GM21447 (cell line): ENCODE measurements around the gene AIP.
"Not testable (repeated sequence)": the region's sequence is repeated elsewhere in the genome, so short reads cannot be mapped to it uniquely, and the experiment has no call there.

ENCODE experiments used
- ATAC-seq: cut with Tn5 transposase; IDR thresholded peaks from one replicate; pipeline ENCODE4 v1.9.1; 2021; ENCODE audit not compliant: unreplicated experiment

AIP gene

DNA sequence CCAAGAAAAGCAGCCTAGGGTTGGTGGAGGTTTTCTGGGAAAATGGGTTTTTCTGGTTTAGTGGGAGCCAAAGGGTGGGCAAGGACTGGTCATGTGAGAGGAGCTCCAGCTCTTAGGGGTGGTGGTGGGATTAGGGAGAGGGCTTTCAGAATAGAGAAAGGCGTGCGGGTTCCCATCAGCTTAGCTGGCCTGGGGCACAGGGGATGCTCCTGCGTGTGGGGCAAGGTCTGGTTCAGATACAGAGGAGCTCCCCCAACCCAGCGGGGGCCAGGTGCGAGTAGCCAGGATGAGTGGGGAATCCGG is 14.4 kb upstream of the AIP start:
- peak; percentile 1 for ATAC-seq

DNA sequence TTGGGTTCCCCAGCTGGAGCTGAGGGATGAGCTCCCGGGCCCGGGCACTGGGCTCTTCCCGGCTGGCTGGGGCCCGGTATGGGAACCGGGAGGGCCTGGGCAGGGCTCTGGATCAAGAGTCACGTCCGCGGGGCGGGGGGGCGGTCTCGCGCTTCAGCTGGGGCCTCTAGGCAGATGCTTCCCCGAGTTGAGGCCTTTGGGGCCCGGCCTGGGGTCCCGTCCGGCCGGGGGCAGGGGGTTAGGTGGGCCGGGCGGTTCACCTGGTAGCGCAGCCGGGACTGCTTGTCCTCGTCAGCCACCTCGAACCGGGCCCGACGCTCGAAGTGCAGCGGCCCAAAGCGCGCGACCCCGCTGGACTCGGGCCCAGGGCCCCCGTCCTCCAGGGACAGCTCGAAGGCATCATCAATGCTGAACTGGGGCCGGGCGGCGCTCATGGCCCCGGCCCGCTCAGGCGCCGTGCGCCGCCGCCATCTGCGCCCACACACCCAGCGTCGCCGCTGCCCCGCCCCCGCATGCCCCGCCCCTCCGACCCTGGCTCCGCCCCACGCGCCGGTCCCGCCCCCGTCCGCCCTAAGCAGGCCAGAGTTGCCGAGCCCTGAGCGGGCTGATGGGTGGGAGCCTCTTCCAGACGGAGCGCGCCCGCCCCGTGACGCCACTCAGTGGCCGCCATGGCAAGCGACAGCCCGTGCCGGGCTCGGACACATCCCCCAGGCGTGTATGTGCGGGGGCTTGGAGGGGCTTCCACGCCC is 13.9 kb upstream of the AIP start, which contains the start of gene TMEM134:
TSS of gene TMEM134 (minus strand) at position 493 of the 749 bp plus-strand sequence. CDS start at position 434, 59 bp downstream.
- peak; percentile 47 for ATAC-seq

DNA sequence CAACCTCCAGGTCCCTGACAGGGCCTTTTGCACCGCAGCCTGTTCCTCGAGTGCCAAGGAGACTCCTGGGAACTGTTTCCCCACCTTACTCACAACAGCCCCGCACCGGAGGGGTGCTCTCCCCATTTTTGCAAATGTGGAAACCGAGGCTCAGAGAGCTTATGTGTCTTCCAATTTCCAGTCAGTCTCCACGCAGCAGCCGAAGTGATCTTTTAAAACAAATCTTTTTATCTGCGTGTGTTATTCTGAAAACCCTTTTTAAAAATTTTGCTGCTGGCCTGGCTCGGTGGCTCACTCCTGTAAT is 13.4 kb upstream of the AIP start:
- no peak for ATAC-seq

DNA sequence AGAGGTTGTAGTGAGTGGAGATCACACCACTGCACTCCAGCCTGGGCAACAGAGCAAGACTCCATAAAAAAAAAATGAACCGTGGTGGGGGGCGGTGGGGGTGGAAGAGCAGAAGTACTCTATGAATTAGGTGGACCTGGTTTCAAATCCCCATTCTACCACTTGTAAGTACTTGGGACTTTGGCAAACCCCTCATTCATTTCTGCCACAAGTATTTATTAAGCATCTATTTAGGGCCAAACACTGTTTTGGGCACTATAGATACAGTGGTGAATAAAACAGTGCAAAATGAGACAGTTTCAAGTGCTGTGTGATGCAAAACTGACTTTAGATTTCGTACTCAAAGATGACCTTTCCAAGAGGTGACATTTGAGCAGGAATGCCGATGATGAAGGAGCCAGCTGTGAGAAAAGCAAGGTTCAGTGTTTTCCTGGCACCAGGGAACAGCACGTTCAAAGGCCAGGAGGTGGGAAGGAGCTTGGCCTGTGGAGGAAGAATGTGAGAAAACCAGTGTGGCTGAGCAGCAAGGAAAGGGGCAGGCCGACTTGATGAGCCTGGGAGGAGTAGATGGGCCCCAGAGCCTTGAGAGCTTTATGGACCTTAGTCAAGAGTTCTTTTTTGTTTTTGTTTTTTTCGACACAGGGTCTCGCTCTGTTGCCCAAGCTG is 12.4 kb upstream of the AIP start:
- ATAC-seq = no peak

DNA sequence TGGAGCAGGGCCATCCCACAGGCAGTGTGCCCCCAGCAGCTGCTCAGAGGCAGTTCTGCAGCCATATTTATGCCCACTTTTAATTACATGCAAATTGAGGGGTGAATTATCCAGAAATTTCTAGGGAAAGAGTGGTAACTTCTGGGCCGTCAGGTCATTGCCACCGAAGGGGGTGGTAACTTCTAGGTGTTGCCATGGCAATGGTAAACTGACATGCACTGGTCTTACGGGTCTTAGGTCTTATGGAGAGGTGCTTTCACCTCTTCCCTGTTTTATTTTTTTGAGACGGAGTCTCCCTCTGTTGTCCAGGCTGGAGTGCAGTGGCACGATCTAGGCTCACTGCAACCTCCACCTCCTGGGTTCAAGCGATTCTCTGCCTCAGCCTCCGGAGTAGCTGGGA is 9.9 kb upstream of the AIP start:
- ATAC-seq = no peak

DNA sequence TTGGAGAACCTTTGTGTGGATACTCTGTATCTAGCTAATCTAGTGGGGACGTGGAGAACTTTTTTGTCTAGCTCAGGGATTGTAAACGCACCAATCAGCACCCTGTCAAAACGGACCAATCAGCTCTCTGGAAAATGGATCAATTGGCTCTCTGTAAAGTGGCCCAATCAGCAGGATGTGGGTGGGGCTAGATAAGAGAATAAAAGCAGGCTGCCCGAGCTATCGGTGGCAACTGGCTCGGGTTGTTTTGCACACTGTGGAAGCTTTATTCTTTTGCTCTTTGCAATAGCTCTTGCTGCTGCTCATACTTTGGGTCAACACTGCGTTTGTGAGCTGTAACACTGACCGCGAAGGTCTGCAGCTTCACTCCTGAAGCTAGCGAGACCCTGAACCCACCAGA is 6.1 kb upstream of the AIP start:
- not testable (repeated sequence) for ATAC-seq

DNA sequence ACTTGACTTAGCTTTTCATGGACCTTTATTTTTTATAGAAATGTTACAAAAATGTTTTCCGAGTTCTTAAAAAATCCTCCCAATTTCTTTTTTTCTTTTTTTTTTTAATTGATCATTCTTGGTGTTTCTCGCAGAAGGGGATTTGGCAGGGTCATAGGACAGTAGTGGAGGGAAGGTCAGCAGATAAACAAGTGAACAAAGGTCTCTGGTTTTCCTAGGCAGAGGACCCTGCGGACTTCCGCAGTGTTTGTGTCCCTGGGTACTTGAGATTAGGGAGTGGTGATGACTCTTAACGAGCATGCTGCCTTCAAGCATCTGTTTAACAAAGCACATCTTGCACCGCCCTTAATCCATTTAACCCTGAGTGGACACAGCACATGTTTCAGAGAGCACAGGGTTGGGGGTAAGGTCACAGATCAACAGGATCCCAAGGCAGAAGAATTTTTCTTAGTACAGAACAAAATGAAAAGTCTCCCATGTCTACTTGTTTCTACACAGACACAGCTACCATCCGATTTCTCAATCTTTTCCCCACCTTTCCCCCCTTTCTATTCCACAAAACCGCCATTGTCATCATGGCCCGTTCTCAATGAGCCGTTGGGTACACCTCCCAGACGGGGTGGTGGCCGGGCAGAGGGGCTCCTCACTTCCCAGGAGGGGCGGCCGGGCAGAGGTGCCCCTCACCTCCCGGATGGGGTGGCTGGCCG is 5.3 kb upstream of the AIP start:
- not testable (repeated sequence) for ATAC-seq

DNA sequence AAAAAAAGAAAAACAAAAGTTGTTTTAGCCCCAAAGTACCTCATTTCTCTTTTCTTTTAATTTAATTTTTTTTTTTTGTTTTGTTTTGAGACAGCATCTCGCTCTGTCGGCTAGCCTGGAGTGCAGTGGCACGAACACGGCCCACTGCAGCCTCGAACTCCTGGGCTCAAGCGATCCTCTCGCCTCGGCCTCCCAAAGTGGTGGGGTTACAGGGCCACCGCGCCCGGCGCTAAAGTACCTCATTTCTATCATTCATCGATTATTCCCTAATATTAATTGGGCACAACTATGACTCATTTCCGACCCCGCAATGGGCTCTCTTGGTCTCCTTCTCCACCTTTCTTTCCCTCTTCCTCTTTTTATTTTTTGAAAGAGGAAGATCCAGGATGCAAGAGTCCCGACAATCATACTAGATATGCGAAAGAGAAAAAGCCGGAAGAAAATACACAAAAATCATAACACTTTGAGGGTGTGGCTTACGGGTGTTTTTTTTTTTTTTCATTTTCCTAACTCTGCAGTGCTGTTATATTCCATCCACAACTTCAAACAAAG is 475 bp upstream of the AIP start:
- ATAC-seq = no peak

DNA sequence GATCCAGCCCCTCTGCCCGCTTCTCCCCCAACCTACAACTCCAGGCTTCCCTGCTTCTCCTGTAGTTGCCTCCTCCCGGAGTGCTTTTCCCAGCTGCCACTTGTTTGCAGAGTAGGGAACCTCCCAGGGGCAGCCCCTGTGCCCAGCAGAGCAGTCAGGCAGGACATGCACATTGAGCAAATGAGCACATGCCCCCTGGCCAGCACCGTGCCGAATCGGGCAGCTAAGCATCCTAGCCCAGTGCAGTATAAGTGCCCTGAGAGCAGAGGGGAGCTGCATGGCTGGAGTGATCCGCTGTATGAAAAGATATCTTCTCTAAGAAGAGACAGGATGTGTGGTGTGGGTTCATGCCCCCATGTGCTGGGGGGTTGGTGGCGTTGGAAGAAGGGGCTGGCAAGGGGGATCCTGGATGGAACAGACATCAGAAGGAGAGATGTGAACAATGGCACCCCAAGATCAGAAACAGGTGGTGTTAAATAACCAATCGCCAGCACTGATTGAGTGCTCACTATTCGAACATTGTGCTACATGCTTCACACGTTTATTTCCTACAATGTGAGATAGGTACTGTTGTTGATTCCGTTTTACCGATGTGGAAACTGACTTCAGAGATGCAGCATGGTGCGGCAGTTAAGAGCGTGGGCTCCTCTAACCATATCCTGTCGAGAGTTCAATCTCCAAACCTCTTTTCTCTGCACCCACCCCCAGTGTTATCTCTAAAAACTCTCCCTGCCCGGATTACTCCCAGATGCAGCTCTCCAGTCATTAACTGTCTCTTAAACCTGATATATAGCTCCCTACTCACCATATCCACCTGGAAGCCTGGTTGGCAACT is 1.2 kb downstream of the AIP start:
- ATAC-seq = no peak

DNA sequence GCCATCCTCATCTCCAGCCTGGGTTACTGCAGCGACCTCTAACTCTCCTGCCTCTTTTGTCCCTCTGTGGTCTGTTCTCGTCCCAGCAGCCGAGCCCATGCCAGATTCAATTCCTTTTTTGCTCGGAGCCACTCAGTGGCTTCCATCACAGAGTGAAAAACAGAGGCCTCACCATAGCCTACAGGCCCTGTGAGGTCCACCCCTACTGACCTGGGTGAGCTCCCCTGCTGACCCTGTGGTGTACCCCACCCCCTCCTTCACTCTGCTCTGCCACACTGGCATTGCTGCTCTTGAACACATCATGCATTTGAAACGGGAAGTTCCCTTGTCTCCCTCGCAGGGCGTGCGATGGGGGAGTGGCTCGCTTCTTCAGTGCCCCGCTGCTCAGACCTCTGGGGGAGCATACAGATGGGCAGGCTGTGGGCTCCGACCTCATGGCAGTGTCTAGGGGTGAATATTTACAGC is 2.1 kb downstream of the AIP start:
- ATAC-seq = no peak

DNA sequence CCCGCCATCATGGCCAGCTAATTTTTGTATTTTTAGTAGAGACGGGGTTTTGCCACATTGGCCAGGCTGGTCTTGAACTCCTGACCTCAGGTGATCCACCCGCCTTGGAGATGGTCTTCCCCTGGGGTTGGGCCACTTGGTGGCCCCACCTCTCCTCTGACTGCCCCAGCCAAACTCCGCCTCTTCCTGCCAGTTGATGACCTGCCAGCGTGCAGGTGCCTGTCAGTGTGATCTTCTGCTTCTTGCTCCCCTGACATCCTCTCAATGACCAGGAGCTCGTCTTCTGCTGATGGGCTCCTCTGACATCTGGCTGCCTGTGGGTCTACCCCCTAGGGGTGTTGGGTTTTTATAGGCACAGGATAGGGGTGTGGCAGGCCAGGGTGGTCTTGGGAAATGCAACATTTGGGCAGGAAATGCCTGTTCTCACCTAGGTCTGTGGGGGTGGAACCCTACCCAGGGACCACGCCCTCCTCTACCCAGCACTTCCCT is 3.1 kb downstream of the AIP start:
- peak; percentile 24 for ATAC-seq

DNA sequence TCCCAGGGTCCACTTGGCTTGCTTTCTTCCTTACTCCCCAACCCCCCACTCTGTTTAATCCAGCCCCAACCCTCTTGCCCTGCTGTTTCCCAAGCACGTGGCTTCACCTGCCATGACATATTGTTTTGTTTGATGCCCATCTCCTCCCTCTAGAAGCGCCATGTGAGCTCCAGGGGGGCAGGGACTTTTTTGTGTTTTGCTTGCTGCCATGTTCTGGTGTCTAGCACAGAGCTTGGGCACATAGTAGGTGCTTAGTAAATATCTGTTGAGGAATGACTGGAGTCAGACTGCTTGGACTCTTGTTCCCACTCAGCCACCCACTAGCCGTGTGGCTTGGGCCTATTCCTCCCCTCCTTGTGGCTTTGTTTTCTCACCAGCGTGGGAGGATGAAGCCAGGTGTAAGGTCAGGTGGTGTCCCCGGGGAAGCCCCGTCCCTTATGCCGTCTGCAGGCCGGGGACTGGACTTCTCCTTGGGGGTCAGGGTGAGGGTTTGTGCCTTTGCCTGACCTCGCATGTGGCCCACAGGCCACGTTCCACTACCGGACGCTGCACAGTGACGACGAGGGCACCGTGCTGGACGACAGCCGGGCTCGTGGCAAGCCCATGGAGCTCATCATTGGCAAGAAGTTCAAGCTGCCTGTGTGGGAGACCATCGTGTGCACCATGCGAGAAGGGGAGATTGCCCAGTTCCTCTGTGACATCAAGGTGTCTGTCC is 3.8 kb downstream of the AIP start:
- no peak for ATAC-seq

DNA sequence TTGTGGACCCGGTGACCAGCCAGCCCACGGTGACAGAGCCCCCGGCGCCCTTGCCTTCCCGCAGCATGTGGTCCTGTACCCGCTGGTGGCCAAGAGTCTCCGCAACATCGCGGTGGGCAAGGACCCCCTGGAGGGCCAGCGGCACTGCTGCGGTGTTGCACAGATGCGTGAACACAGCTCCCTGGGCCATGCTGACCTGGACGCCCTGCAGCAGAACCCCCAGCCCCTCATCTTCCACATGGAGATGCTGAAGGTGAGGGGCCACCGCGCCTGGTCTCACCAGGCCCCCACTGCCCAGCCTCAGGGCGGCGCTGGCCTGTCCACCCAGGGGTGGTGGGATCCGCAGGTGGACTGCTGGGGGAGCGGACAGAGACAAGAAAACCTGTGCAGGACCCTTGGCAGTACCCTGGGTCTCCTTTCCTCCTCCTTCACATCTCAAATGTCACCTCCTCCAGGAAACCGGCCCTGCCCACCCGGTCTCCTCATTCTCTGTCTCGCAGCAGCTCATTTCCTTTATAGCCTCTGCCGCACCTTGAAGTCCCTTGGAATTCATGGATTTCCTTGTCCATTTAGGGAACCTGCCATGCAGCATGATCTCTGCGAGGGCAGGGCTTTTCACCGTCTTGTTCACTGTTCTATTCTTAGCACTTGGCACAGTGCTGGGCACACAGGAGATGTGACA is 6.5 kb downstream of the AIP start:
- no peak for ATAC-seq

DNA sequence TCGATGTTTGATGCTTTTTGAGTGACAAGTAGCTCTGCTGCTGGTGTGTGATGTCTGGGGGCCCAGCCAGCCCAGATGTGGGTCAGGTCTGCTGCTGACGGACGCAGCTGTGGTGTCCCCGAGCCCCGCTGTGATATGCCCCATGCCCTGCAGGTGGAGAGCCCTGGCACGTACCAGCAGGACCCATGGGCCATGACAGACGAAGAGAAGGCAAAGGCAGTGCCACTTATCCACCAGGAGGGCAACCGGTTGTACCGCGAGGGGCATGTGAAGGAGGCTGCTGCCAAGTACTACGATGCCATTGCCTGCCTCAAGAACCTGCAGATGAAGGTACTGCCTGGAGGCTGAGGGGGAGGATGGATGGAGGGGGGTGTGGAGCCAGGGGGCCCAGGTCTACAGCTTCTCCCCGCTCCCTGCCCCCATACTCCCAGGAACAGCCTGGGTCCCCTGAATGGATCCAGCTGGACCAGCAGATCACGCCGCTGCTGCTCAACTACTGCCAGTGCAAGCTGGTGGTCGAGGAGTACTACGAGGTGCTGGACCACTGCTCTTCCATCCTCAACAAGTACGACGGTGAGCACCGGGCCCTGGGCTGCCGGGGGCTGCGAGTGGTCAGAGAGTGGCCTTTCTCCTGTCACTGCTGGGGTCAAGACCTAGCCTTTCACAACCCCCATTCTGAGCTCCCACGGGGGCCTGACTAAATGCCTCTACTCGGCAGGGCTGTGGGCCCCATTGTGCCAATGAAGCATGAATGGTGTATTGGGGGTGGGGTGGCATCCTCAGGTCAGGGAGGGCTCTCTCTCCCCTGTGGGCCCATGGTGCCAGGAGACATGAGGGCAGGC is 7.3 kb downstream of the AIP start:
- ATAC-seq = no peak

DNA sequence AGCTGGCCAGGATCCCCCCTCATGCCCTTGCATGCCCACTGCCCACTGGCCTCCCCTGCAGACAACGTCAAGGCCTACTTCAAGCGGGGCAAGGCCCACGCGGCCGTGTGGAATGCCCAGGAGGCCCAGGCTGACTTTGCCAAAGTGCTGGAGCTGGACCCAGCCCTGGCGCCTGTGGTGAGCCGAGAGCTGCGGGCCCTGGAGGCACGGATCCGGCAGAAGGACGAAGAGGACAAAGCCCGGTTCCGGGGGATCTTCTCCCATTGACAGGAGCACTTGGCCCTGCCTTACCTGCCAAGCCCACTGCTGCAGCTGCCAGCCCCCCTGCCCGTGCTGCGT is 7.9 kb downstream of the AIP start:
- no peak for ATAC-seq

DNA sequence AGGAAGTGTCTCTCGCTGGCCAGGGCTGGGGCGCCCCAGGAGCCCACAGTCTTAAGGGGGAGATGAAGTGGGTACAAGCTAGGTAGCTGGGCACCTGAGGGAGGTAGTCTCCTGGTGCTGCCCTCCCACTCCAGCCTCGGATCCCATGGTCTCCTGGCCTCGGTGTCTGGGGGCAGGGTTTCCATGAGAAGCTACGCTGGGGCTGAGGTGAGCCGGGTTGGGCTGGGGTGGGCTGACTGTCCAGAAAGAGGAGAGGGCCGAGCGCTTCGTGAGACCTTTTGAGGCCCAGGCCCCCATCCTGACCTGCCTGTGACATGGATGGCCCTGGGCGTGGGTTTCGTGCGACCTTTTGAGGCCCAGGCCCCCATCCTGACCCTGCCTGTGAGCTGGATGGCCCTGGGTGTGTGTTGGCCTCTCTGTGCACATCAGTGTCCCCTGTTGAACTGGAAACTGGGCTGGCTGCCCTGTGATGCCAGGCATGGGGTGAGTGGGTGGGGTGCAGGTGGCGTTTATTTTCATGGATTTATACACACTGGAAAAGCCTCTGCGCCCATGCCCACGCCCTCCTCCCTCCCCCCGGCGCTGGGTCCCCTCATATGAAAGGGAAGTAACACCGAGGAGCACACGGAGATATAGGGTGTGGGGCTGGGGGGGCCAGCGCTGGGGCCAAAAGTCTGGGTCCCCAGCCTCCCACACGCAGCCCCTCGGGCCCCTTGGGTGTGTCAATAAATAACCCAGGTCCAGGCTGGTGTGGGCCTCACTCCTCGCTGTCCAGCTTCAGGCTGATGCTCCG is 8.6 kb downstream of the AIP start:
- ATAC-seq = no peak

DNA sequence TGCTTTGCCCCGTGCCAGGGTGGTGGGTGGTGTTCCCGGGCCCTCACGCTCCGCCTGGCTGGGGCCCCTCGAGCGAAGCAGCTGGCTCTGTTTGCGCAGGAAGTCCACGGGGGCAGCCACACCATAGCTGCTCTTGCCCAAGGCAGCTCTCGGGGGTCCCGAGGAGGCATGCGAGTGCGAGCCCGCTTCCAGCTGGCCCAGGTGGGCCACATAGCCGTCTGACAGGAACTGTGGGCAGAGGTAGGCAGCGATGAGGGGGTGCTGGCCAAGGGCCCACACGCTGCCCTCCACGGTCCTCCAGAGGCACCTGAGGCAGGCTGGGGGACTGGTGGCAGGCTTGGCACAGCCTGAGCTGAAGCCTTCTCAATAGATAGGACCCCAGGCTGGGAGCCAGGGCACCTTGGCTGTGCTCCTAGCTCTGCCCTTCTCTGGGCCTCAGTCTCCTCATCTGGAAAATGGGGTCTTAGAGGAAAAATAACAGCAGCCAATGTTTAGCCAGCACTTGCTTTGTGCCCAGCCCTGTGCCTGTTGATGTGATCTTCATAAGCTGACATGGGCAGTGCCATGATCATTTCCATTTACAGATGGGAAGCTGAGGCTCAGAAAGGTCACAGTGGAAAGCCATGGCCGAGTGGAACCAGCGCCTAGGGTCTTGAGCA is 9.4 kb downstream of the AIP start:
- ATAC-seq = no peak
